OCI-LY7 (cell line): ENCODE results near the gene BLM. TPM values are rescaled to one million over a fixed set of nuclear protein-coding genes. Genes with fewer than 3 reads are reported as not detected.

Source experiments
- BruUV-seq: library from RNA; stranded (reverse); fragments of 400-500 nt; replicated peaks from 2 replicates; lab custom pipeline; 2021; lab: Mats Ljungman, UMichigan
- CTCF ChIA-PET: fragments of 300-600 bp; sonication (Branson Sonifier 250); formaldehyde crosslinking; loops from one replicate; lab custom pipeline; 2022; ENCODE audit warnings: antibody characterized with exemption; ENCODE audit not compliant: unreplicated experiment; lab: Charles Lee
- POLR2A ChIA-PET: fragments of 300-600 bp; sonication (Branson Sonifier 250); formaldehyde crosslinking; loops from one replicate; lab custom pipeline; 2022; ENCODE audit warnings: antibody characterized with exemption; lab: Charles Lee
- DNase-seq: peaks from one replicate; pipeline ENCODE4 v3.0.0-alpha.2; 2015; ENCODE audit warnings: low spot score
- H2AFZ ChIP-seq: fragments of 200-600 bp; sonication (generic), shearing (Covaris generic); 2 replicates; pipeline ENCODE4 v1.6.1; 2014; ENCODE audit warnings: mild to moderate bottlenecking, antibody characterized with exemption, low read length, moderate library complexity
- H3K27ac ChIP-seq: fragments of 200-600 bp; sonication (generic); 2 replicates; pipeline ENCODE4 v1.5.1; 2014; ENCODE audit warnings: mixed run types, low read depth, mild to moderate bottlenecking, moderate library complexity, low read length, inconsistent platforms; ENCODE audit not compliant: poor library complexity, severe bottlenecking
- H3K36me3 ChIP-seq: fragments of 200-600 bp; sonication (generic); 2 replicates; pipeline ENCODE4 v1.6.1; 2014; ENCODE audit warnings: mild to moderate bottlenecking, antibody characterized with exemption, low read length, moderate library complexity, mixed read lengths; ENCODE audit not compliant: insufficient read depth
- H3K4me1 ChIP-seq: fragments of 200-600 bp; sonication (generic); 2 replicates; pipeline ENCODE4 v1.5.1; 2014; ENCODE audit warnings: mild to moderate bottlenecking, low read length; ENCODE audit not compliant: insufficient read depth, poor library complexity, severe bottlenecking
- H3K4me2 ChIP-seq: fragments of 200-600 bp; sonication (generic); 2 replicates; pipeline ENCODE4 v1.6.1; 2014; ENCODE audit warnings: mild to moderate bottlenecking, low read length
- H3K4me3 ChIP-seq: fragments of 200-600 bp; sonication (generic); 2 replicates; pipeline ENCODE4 v1.5.1; 2014; ENCODE audit warnings: mild to moderate bottlenecking, low read depth, low read length; ENCODE audit not compliant: poor library complexity, severe bottlenecking
- H3K79me2 ChIP-seq: fragments of 200-600 bp; sonication (generic); 2 replicates; pipeline ENCODE4 v1.6.1; 2016; ENCODE audit warnings: low read depth, mild to moderate bottlenecking, low read length, moderate library complexity, mixed read lengths; ENCODE audit not compliant: insufficient read depth
- H3K9me2 ChIP-seq: fragments of 200-600 bp; sonication (generic); 2 replicates; pipeline ENCODE4 v1.6.1; 2016; ENCODE audit warnings: mild to moderate bottlenecking, low read length, mixed read lengths; ENCODE audit not compliant: insufficient read depth
- H3K9me3 ChIP-seq: fragments of 200-600 bp; sonication (generic); 2 replicates; pipeline ENCODE4 v1.6.1; 2014; ENCODE audit warnings: mild to moderate bottlenecking, mixed run types, low read length, mixed read lengths
- H4K20me1 ChIP-seq: fragments of 200-600 bp; sonication (generic); 2 replicates; pipeline ENCODE4 v1.6.1; 2014; ENCODE audit warnings: mild to moderate bottlenecking, antibody characterized with exemption, low read length, moderate library complexity, mixed read lengths; ENCODE audit not compliant: insufficient read depth
- EZH2phosphoT487 ChIP-seq: fragments of 200-600 bp; sonication (generic); IDR thresholded peaks from 2 replicates; pipeline ENCODE4 v1.6.1; 2018; ENCODE audit warnings: low read depth, borderline replicate concordance, mild to moderate bottlenecking, mixed run types, antibody characterized with exemption, low read length, moderate library complexity, mixed read lengths
- intact Hi-C: fragments of 100-400 bp; cut with micrococcal nuclease; formaldehyde crosslinking; loops from one replicate; pipeline ENCODE4 v1.10.0; 2022; ENCODE audit not compliant: unreplicated experiment
- total RNA-seq, 2 experiments: library from RNA; depleted of rRNA in 1 of 2; stranded (reverse); fragments of >200 nt in 1 of 2; shearing (Covaris generic) in 1 of 2; gene quantifications; 2 replicates each; pipeline ENCODE4 v1.2.3, GENCODE V29; 2014 to 2022
- TF ChIP-seq, protein P1 (sequence below): fragments of 200-600 bp; sonication (generic); conservative IDR thresholded peaks from 2 replicates; pipeline ENCODE4 v1.5.1; 2014; ENCODE audit warnings: mild to moderate bottlenecking, antibody characterized with exemption, low read length, moderate library complexity, mixed read lengths

BLM gene
- total RNA-seq, 2 experiments from 2014 or later = 47.1 to 51.8 TPM

DNA sequence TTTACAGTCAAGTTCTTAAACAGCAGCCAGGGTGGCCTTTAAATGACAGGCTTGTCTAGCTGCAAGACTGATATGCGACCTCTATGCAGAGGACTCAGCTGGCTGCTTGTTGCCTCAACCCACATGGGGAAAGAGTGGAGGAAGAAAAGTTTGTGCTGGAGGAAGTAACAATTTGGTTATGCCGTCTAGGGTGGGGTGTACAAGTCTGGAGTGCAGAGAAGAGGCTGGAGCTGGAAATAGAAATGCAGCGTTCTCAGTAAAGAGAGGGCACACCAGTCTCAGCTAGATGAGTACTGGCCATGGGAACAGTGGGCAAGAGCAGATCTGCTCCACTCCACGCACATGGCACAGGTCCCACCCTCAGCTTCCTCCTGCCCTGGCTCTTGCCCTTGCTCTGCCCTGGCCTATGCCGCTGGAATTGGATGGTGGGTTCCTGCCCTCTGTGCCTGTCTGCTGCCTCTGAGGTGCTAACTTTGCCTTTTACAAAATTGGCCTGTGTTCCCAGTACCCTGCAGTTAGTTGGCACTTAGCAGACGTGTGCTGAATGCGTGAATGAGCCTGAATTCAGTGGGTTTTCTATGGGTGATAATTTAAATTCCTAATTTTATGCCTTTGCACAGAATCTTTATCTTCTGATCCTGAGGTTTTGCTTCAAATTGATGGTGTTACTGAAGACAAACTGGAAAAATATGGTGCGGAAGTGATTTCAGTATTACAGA is 91.5 kb downstream of the BLM start:
- Histone ChIP-seq H2AFZ (no peak overlapping the region), H3K4me3 (no peak overlapping the region), H3K9me2 (no peaks in the 10 kb centered on the region), H3K27ac (no peak overlapping the region), H3K79me2 (no peaks in the 10 kb centered on the region), H4K20me1 (no peaks in the 10 kb centered on the region), H3K36me3 (peaks cover 88% of the 10 kb centered on the region), H3K4me2 (no peak overlapping the region), H3K4me1 (peaks cover 4% of the 10 kb centered on the region), H3K9me3 (no peaks in the 10 kb centered on the region)
- DNase-seq = no peak
- no TSS peak for BruUV-seq
- TF ChIP-seq, protein P1, sequence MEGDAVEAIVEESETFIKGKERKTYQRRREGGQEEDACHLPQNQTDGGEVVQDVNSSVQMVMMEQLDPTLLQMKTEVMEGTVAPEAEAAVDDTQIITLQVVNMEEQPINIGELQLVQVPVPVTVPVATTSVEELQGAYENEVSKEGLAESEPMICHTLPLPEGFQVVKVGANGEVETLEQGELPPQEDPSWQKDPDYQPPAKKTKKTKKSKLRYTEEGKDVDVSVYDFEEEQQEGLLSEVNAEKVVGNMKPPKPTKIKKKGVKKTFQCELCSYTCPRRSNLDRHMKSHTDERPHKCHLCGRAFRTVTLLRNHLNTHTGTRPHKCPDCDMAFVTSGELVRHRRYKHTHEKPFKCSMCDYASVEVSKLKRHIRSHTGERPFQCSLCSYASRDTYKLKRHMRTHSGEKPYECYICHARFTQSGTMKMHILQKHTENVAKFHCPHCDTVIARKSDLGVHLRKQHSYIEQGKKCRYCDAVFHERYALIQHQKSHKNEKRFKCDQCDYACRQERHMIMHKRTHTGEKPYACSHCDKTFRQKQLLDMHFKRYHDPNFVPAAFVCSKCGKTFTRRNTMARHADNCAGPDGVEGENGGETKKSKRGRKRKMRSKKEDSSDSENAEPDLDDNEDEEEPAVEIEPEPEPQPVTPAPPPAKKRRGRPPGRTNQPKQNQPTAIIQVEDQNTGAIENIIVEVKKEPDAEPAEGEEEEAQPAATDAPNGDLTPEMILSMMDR = no peak
- TF ChIP-seq EZH2phosphoT487 = no peak
- intact Hi-C loops = no loop called here
- ChIA-PET POLR2A (interaction anchor here (0.9 to 1.2 kb wide), 2 partner anchors 10 to 21 kb away, joined by 3 read pairs; no protein-coding TSS in a partner anchor), CTCF (no interaction called here)

DNA sequence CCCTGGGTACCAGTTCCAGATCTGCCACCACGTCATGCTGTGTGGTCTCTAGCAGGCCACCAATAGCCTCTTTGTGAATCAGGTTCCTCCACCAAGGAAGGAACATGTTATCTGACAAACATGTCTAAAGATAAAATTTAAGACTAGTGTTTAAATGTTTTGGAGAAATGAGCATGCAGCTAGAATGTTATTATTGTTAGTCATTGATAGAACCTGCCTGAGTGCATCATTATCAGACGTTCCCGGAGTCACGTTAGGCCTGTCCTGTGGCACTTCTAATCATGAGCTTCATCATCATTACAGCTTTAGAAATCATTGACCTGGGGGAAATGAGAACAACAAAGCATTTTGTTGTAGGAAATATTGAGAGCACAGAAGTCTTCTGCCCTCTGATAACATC is 92.4 kb downstream of the BLM start:
- POLR2A ChIA-PET = interaction anchor here (0.5 kb wide), 1 partner anchor 74 kb away, joined by 4 read pairs; no protein-coding TSS in a partner anchor
- Histone ChIP-seq H3K79me2 (no peaks in the 10 kb centered on the region), H3K4me2 (no peak overlapping the region), H3K4me1 (peaks cover 4% of the 10 kb centered on the region), H2AFZ (no peak overlapping the region), H3K9me3 (no peaks in the 10 kb centered on the region), H3K36me3 (peaks cover 86% of the 10 kb centered on the region), H4K20me1 (no peaks in the 10 kb centered on the region), H3K9me2 (no peaks in the 10 kb centered on the region), H3K4me3 (no peak overlapping the region), H3K27ac (no peak overlapping the region)
- BruUV-seq = no TSS peak
- intact Hi-C loops = no loop called here
- TF ChIP-seq, protein P1 = no peak
- TF ChIP-seq EZH2phosphoT487 = no peak
- no peak for DNase-seq
- CTCF ChIA-PET = no interaction called here

DNA sequence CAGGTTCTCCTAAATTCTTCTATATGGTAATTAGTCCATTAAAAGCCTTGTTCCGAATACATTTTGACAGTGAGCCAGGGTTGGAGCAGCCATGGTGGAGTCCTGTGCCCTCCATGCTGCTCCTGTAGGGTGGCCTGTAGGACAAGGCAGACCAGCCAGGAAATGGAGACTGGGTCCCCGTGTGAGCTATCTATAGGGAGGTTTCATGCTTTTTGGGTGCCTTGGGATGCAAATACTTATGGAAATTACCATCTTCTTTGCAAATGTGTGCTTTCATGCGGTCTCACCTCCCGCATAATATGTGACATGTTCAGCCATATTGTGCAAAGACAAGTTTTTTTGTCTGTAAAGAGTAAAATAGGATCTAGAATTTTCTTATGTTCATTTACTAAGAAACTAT is 93.2 kb downstream of the BLM start:
- Histone ChIP-seq H3K27ac (no peak overlapping the region), H3K79me2 (no peaks in the 10 kb centered on the region), H4K20me1 (no peaks in the 10 kb centered on the region), H3K36me3 (peaks cover 90% of the 10 kb centered on the region), H2AFZ (no peak overlapping the region), H3K9me3 (no peaks in the 10 kb centered on the region), H3K4me3 (no peak overlapping the region), H3K4me1 (peaks cover 4% of the 10 kb centered on the region), H3K9me2 (no peaks in the 10 kb centered on the region), H3K4me2 (no peak overlapping the region)
- ChIA-PET CTCF (no interaction called here), POLR2A (interaction anchor here (0.7 to 1.0 kb wide), 2 partner anchors 18 to 21 kb away, joined by 3 to 4 read pairs; no protein-coding TSS in a partner anchor)
- no peak for DNase-seq
- no TSS peak for BruUV-seq
- TF ChIP-seq, protein P1 = no peak
- no peak for TF ChIP-seq EZH2phosphoT487
- intact Hi-C loops = no loop called here
